ENCODE results near the gene NDUFS7.

NDUFS7 gene

DNA sequence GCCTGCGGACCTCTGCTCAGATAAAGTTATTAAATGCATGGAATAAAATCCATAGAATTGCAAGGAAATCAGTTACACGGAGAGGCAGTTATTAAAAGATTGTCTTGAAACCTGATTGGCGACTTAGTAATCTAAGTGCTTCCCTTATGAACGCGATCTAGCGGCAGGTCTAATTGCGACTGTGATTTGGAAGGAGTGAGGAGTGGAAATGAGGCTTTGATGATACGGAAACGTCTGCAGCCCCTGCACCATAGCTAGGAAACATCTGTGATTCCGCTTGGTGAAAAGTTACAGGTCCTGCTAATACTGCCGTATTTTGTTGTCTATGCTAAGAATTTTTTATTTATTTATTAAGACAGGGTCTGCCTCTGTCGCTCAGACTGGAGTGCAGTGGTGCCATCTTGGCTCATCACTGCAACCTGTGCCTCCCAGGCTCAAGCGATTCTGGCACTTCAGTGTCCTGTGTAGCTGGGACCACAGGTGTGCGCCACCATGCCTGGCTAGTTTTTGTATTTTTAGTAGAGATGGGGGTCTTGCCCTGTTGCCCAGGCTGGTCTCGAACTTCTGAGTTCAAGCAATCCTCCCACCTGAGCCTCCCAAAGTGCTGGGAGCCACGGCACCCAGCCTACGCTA lies 887 bp downstream of the NDUFS7 start:
- no peak for DNase-seq (ENCODE audit: low read depth in 3 of 3)

DNA sequence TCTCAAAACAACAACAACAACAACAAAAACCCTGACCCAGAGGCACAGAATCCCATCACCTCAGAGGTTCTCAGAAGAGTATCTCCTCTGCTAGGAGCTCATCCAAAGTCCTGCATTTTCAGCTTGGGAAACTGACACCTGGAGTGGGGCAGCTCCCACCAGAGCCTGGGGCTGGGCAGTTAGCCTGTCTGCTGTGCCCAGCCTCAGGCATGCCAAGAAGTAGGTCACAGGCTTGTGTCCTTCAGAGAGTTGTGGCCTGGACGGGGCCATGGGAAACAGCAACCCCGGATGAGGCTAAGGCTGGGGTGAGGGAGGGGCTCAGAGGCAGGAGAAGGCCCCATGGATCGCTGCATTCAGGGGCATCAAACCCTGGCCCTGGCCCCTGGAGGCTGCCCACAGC lies 2.1 kb downstream of the NDUFS7 start:
- no peak for DNase-seq (ENCODE audit: low read depth in 3 of 3)

DNA sequence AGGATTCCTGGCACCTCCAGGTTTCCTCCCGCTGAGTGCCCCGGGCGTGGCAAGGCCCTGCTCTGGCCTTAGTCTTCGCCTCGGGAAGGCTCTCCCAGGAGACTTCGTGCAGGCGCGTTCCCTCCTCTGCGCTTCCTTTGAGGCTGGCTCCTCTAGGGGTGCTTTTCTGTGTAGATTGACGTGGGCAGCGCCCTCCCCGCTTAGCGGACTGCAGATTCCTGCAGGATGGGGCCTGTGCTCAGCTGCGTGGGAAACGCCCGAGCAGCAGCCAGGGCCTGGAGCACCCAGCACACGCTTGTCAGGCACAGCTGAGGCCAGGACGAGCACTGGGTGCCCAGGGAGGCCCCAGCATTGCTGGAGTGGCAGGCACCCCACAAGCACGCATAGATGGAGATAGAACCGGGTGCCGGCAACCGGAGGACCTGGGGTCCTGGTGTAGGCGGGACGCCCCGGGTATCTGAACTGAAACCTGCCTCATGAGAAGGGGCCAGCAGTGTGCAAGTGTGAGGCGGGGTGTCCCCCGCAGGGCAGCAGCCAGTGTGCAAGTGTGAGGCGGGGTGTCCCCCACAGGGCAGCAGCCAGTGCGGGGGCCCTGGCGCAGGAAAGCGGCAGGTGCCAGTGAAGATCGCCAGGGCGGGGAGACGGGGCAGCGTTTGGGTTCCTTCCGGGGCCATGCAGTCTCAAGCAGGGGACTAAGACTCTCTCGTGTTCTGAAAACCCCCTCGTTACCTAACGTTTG lies 3.4 kb downstream of the NDUFS7 start:
- DNase-seq (ENCODE audit: low read depth in 3 of 3), result no peak

DNA sequence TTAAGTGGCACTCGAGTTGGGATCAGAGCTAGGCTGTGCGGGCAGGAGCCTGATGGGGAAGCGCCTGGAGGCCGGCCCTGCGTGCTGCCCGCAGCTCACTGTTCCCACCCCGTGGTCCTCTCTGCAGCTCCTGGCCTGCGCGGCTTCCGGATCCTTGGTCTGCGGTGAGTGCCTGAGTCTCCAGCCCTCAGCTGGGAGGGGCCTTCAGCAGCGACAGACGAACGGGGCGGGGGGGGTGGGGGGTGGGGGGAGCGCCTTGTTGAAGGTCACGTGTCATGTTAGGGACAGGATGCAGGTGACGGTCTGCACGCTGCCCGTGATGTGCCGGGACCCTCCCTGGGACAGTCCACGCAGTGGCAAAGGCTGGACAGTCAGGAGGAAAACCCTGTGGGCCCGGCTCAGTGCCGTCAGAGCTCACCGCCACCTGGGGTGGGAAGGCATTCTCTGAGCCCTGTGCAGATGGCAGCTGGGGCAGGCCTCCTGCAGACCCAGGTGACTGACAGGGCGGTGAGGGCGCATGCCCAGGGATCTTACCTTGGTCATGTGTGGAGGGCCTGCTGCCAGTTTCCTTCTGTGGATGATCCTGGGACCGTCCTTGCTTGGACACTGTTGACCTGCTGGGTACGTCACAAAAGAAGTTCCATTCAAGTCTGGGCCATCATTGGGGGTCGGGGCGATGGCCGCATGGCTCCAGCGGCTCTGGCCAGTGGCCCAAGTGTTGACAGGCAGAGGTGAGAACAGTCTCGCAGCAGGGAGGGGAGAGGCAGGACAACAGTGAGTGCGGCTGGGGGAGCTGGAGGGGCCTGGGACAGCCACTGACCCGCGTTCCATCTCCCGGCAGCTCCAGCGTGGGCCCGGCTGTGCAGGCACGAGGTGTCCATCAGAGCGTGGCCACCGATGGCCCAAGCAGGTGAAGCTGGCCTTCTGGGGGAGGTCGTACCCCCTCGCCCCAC lies 4.3 kb downstream of the NDUFS7 start:
- DNase-seq (ENCODE audit: low read depth in 3 of 3), result no peak

DNA sequence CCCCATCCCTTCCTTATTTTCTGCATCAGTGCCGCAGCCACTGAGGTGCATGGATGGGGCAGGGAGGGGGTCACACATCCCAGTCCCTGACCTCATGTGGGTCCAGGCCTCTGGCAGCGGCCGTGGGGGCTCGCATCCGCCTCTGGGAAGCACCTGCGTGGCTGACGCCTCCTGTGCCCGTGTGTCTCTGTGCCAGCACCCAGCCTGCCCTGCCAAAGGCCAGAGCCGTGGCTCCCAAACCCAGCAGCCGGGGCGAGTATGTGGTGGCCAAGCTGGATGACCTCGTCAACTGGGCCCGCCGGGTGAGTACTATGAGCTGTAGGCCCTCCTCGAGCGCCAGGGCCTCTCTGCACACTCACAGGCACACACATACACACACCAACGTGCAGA lies 4.9 kb downstream of the NDUFS7 start:
- DNase-seq (ENCODE audit: low read depth in 3 of 3), result no peak

DNA sequence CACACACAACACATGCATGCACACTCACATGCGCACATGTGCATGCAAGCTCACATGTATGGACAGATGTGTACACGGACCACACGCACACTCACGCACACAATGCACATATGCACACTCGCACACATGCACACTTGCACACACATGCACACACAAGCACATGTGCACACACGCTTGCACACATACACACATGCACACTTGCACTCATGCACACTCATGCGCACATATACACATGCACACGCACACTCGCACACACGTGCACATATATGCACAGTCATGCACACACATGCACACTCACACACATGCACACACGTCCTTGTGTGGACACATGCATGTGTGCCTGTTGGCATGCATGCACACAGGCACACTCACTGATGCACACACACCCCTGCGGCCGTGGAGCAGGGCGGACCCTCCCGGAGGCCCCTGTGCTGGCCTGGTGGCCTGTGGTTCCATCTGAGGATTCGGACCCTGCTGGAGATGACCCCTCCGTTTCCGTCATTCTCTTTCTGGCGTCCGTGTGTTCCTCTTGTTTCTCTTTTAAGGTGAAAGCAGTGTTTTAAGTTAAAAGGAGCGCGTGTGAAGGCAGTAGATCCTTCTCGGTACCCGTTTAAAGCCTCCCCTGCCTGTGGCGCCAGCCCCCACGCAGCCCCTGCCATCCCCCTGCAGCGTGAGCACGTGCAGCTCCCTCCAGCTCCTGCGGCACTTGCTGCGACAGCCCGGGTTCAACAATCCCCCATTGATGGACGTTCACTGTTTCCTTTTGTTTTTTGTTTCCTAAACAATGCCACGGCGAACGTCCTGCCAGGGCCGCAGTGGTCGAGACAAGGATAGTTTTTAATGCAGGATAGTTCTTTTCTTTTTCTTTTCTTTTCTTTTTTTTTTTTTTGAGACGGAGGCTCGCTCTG lies 5.6 kb downstream of the NDUFS7 start:
- DNase-seq (ENCODE audit: low read depth in 3 of 3), result no peak

DNA sequence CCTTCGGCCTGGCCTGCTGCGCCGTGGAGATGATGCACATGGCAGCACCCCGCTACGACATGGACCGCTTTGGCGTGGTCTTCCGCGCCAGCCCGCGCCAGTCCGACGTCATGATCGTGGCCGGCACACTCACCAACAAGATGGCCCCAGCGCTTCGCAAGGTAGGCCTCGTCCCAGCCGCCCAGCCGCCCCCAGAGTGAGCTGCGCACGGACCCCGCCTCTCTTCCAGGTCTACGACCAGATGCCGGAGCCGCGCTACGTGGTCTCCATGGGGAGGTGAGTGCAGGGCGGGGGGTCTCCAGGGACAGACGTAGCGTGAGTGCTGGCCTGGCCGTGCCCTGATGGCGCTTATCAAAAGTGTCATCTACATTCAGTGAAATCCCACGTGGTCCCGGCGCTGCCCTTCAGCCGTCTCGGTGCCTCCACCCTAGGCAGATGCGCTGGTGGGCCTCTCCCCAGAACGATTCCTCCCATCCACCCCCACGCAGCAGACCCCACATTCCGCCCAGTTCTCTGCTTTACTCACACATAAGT lies 7.2 kb downstream of the NDUFS7 start:
- DNase-seq (ENCODE audit: low read depth in 3 of 3), result no peak

DNA sequence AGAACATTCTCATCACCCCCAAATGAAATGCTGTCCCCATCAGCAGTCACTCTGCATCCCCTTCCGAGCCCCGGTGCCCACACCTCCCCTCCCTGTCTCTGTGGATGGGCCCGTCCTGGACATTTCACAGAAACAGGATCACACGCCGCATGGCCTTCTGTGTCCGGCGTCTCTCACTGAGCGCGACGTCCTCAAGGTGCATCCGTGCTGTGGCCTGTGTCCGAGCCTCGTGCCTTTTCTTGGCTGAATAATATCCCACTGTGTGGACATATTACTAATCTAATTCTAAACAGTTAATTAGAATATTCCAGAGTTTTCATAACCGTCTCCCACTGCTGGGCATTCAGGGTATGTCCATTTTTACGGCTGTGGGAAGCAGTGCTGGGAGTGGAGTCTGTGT lies 8.7 kb downstream of the NDUFS7 start:
- no peak for DNase-seq (ENCODE audit: low read depth in 3 of 3)

DNA sequence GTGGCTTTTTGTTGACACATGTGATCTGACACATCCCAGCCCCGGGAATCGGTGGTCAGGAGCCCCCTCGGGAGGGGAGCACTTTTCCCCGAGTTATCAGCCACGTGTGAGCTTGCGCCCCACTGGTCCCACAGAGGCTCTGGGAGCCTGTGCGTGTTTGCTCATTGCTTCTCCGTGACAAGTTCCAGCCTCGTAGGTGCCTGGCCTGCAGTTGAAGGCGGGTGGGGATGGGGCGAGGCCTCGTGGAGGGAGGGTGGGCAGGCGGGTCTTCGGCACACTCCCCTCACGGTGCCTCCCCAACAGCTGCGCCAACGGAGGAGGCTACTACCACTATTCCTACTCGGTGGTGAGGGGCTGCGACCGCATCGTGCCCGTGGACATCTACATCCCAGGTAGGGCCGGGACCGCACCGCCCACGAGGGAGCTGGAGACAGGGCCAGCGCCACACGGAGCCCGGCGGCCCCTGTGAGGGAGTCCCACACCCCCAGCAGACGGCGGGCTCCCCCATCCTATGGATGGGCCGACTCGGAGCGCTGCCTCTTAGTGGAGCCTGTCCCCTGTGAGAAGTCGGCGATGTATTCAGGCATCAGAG lies 9.3 kb downstream of the NDUFS7 start:
- no peak for DNase-seq (ENCODE audit: low read depth in 3 of 3)

DNA sequence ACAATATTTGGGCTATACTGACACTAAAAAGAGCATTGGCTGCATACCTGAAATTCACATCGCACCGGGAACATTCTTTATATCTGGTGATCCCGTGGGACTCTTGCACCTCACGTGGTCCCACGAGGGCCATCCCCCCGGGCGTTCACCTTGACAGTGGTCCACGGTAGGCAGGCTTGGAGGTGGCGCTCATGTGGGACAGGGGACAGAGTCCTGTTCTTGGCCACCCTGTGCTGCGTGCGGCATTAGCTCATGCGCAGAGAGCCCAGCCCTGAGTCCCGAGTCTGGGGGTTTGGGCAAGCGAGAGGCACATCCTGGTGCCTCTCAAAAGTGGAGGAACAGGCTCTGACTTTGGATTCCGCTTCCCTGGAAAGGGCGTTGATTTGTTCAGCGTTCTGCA lies 10.1 kb downstream of the NDUFS7 start:
- no peak for DNase-seq (ENCODE audit: low read depth in 3 of 3)

DNA sequence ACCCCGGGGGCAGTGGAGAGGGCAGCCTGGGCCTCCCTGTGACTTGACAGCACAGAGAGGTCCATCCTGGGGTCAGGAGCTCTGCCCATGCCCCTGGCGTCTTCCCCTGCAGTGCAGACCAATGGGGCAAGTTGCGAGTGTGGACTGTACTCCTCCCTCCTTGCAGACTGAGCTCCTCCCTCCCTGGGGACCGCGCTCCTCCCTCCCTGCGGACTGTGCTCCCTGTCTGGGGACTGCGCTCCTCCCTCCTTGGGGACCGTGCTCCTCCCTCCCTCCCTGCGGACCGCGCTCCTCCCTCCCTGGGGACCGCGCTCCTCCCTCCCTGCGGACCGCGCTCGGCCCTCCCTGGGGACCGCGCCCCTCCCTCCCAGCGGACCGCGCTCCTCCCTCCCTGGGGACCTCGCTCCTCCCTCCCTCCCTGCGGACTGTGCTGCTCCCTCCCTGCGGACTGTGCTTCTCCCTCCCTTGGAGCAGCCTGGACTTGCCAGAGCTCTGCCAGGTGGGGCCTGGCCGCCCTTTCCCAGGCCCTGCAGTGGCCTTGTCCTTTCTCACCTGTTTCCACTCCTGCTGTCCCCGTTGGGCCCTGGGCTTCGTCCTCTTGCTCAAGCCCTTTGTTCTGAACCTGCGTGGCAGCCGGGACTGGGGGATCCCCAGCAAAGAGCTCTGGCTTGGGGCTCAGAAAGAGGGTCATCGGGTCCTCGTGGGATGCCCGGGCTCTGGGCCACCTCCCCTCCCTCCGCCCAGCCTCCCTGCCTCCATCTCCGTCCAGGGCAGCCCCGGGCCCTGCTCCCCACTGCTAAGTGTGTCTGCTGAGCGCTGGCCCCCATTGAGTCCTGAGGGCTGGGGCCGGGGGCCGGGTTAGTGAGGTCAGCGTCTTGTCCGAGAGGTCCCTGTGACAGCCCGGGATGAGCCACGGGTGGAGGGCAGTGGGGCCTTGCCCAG lies 10.8 kb downstream of the NDUFS7 start:
- DNase-seq (ENCODE audit: low read depth in 3 of 3), result no peak

DNA sequence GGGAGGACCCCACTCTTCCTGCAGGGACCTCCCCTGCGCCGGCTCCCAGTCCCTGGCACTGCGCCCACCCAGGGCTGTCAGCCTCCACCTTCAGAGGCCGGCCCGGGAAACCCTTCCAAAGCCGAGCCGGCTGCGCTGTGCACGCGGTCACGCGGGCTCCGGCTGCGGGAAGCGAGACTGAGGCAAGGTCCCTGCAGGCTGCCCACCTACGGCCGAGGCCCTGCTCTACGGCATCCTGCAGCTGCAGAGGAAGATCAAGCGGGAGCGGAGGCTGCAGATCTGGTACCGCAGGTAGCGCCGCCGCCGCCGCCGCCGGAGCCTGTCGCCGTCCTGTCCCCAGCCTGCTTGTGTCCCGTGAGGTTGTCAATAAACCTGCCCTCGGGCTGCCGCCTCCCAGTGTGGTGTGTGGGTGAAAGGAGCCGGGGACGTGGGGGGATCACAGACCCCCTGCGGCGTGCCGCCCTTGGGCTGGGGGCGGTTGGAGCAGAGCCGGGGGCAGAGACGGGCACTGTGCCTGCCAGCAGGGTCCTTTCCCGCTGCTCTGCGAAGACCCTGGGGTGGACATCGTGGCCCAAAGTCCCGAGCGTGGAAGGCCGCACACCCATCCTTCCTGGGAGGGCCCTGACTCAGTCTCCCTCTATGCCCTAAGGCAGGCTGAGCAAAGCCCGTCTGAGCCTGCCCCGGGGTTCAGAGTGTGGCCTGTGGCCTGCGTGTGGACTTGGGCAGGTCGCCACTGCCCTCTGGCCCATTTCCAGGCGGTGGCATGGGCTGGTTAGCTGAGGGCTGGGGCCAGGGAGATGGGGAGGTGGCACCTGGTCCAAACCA lies 11.7 kb downstream of the NDUFS7 start:
- DNase-seq (ENCODE audit: low read depth in 3 of 3), result no peak

DNA sequence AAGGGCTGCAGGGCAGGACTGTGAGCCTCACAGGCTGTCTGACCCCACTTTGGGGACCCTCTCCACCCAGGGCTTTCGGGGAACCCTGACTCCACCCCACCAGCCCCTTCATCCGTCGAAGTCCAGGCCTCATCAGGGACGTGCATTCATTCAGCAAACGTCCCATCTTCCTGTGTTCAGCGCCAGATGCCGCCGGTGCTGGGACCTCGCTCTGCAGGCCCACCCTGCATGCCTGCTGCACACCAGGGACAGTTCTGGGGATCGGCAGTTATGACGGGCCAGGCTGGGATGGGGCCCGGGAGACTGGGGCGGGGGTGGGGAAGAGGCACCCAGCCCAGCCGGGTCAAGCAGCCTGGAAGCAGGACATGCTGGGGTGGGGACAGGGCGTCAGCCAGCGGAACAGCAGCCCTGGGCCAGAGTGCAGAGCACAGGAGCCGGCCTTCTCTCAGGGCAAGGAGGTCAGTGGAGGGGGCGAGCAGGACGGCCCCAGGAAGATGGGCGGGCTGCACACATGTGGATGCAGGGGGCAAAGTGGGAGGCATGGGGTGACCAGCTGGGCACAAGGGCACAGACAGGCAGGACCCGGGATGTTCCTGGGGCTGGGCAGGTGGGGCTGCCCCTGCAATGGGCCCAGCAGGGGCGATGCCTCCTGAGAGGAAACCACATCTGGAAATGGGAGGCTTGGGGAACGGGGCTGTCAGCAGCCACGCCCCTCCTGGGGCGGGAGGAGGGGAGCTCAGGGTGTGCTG lies 12.5 kb downstream of the NDUFS7 start:
- no peak for DNase-seq (ENCODE audit: low read depth in 3 of 3)

DNA sequence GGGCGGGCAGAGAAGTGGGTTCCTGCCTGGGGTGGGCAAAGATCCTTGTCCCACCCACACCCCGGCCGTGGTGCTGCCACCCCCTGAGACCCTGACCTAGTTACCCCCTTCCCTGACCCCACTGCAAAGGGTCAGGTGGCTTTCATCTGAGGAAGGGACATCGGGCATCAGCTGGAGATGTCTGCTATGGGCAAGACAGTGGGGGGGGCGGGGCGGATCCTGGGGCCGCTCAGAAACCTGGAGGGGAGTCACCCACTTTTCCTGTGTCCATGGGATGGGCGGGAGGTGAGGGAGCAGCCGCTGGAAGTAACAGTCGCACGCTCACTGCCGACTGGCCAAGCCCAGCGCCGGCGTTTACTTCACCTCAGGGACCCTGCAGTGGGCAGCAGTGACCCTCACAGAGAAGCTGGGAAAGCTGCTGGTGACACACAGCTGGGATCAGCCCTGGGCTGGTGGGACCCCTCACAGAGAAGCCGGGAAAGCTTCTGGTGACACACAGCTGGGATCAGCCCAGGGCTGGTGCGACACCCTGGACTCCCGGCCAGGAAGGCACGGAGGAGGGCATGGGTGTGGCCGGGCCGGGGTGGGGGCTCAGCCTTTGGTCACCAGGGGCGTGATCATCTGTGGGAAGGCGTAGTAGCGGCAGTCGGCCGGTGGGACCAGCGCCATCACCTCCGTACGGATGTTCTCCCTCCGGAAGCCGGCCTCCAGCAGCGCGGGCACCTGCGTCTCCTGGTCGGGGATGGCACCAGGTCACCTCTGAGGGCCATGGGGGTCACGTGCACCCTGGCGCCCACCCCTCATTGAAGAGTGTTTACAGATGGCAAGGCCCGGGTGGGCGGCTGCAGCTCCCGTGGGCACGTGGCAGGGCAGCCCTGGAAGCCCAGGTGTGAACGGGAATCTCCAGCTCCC lies 13.3 kb downstream of the NDUFS7 start:
- no peak for DNase-seq (ENCODE audit: low read depth in 3 of 3)

DNA sequence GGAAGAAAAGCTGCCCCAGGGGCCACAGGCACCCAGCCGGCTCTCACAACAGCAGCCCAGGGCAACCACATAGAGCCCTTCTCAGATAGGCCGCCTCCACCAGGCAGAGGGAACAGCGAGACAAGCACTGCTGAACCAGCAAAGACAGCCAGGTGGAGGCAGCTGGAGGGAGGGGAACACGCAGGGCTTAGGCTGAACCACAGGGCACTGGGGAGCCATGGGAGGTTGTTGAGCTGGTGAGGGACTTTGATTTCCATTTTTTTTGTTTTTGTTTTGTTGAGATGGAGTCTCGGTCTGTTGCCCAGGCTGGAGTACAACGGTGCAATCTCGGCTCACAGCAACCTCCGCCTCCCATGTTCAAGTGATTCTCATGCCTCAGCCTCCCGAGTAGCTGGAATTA lies 14.1 kb downstream of the NDUFS7 start:
- no peak for DNase-seq (ENCODE audit: low read depth in 3 of 3)

DNA sequence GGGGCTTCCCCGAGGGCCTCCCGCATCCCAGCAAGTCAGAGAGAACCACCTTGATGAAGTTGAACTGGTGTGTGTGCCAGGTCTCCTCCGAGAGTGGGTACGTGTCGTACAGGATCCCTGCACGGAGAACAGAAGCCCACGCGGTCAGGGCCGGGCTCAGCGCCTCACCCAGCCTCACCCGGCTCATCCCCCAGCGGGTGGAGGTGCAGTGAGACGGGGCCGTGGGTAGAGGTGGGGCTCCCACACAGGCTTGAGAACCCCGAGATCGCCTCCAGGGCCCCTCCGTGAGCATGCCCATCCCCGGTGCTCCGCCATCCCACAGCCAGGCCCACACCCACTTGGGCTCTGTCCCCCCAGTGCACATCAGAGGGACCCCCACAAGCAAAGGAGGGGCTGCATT lies 15.4 kb downstream of the NDUFS7 start:
- no peak for DNase-seq (ENCODE audit: low read depth in 3 of 3)

DNA sequence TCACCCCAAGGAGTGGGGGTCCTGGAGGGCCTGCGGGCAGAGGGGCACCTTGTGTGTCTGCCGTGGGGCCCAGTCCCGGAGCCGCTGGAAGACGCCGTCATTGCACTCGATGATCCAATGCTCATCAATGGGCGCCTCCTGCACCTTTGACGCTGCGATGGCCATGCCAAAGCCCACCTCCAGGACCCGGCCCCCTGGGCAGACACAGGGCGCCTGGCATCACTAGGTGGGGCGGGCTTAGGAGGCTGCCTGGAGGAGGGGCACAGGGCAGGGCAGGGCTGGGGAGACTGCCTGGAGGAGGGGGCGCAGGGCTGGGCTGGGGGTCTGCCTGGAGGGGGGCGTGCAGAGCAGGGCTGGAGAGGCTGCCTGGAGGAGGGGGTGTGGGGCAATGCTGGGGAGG lies 16.0 kb downstream of the NDUFS7 start:
- no peak for DNase-seq (ENCODE audit: low read depth in 3 of 3)

Data from stimulated activated CD4-positive, alpha-beta T cell treated with anti-CD3 and anti-CD28 coated beads, TNF-alpha, amount 100 ng/mL, for 24 hours (primary cell).